HT-29 (cell line): ENCODE data around the gene ZBTB48. TPM values are rescaled to one million over a fixed set of nuclear protein-coding genes. Genes with fewer than 3 reads are reported as not detected.
"Not testable (repeated sequence)": the region's sequence is repeated elsewhere in the genome, so short reads cannot be mapped to it uniquely, and the experiment has no call there.

ENCODE experiments used
- DNase-seq: peaks from one replicate; pipeline ENCODE4 v3.0.0-alpha.2; 2015; ENCODE audit warnings: low spot score
- small RNA-seq: library from RNA; depleted of rRNA; stranded (forward); fragments of <200 nt; gene quantifications from one replicate; pipeline ENCODE3, GENCODE V24; 2014
- total RNA-seq: library from RNA; depleted of rRNA; stranded (reverse); fragments of >200 nt; shearing (Covaris generic); gene quantifications from 2 replicates; pipeline ENCODE4 v1.2.3, GENCODE V29; 2014; rRNA removed

ZBTB48 gene
- total RNA-seq, 1 experiment from 2014 or later = 28.5 TPM

DNA sequence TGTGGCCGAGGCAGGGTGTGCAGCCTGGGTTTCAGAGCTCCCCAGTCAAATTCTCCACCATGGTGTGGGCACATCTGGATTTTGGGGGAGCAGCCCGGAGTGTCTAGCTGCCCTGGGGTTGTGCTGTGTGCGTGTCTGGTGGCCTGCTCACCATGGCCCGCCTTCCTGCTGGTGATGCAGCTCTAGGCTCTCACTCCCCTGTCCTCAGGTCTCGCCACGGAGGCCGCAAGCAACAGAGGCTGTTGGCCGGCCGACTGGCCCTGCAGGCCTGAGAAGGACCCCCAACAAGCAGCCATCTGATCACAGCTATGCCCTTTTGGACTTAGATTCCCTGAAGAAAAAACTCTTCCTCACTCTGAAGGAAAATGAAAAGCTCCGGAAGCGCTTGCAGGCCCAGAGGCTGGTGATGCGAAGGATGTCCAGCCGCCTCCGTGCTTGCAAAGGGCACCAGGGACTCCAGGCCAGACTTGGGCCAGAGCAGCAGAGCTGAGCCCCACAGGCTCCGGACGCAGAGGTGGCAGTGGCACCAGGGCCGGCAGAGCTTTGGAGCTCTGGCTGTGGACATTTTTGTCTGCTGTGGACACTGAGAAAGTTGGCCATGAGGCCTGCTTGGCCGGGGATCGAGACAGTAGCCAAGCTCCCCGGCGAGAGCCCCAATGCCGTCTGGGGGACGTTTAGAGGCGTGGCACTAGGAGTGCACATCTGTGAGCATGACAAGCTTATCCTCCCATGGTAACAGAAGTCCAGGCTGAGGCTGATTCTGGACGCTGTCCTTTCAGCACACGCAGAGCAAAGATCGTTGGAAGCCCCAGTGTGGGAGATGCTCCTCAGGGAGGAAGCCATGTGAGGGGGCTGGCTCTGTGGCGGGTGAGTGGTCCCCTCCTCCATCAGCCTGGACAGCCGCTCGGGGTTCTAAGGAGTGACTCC is 53.1 kb downstream of the ZBTB48 start:
- DNase-seq = no peak

DNA sequence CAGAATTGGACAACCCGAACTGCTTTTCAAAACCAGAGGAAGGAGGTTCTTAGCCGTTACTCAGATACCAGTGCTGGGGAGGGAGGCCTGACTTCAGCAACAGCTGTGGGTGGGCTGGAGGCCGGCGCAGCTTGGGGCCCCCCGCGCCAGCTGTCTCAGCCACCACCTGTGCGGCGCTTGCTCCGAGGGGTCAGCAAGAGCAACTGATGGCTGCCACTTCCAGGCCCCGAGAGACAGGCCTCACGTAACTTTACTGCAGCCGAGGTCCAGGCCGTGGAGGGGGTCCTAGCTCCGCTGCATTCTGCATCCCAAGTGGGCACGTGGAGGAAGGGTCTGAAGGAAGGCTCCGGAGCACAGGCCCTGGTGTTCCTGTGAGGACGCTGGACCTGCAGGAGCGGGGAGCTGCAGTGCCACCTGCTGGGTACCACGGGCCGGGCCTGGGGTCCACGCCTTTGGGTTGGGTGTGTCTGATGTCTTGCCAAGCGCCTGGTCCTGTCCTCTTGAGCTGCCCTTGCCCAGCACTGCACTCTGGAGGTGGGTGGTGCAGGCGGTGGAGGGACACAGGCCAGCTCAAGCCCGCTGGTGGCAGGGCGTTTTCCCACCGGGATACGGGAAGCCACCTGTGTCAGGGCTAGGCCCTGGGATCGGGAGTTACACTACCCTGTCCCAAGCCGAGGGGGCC is 54.7 kb downstream of the ZBTB48 start:
- peak; percentile 45 for DNase-seq

DNA sequence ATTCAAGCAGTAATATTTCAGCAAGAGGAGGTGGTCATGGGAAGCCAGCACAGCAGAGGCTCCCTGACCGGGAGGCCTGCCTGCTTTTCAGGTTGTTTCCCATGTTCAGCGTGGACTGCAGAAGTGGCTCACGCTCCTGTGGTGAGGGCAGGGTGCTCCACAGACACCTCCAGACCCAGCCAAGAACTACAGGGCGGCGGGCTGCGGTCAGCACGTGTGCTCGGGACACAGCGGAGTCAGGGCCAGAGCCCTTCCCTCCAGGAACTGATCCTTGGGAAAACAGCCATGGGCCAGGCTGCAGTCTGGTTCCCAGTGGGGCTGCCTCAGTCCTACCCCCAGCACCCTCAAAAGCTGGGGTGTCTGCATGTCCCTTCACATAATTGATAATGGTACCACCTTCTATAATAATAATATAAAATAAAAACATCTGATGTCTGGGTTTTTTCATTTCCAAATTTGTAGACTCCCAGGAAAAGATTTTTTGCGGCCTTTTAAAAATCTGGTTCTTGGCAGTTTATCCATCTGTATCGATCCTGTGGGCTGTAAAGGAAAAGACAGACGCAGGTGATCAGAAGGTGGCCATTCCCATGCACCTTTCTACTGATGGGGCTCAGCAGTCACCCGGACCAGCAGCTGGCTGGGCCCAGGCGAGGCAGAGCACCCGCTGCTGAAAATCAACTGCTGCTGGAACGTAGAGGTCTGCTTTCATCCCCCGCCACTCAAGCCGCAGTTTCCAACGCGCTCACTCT is 55.5 kb downstream of the ZBTB48 start:
- no peak for DNase-seq

DNA sequence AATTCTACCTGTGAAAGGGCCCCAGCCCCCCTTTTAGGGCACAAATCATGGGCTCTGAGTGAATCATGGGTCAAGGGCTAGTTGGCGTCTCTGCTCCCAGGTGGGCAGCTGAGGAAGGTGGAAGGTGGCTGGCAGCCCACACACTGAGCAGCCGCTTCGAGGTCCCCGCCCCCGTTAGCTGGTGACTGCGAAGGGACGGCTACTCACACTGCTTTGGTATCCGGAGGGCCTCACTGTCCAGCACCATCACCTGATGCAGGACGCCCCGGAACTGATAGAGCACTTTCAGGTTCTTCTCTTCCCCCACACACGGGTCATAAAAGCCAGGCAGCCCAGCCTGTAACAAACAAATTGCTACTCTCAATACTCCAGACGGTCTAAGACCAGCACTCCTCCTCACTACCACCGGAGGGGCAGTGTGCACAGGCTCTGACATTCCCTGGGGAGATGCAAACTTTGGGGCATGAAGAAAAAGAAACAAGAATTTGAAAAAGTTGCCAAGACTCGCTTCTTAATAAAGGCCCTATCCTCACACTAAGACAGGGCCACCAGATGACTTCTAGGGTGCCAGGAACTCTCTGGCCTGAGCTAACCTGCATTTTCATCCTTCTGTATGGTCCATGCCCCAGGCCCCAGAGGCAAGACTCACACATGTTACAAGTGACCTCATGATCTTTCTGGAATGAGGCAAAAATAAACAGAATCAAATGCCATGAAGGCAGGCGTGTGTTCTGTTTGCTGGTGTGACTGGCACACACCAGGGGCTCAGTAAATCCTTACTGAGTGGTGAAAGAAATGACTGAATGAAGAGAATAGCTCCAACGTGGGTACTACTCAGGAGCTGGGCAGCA is 56.3 kb downstream of the ZBTB48 start:
- no peak for DNase-seq

DNA sequence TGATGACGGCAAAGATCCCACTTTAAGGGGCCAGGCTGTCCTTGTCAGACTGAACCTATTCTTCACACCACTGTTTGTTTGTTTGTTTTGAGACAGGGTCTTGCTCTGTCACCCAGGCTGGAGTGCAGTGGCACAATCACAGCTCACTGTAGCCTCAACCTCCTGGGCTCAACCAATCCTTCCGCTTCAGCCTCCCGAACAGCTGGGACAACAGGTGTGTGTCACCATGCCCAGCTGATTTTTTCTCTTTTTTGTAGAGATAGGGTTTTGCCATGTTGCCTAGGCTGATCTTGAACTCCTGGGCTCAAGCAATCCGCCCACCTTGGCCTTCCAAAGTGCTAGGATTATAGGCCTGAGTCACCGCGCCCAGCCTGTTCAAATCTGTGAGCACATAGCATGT is 57.0 kb downstream of the ZBTB48 start:
- not testable (repeated sequence) for DNase-seq

DNA sequence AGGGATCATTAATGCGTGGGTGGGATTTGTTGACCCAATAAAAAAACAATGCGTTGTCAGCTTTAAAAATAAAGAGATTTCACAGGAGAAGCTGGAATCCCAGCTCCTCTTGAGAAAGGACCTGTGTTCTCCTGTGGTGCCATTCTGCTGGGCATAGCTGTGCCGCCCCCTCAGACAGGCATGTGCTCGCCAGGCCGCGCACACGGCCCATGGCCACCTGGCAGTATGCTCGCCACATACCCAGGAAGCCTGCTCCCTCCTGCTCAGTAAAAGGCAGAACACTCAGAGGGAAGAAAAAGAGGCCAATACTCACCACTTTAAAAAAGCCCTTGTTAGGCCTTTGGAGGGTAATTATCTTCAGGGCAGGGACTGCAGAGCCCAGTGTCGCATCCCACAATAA is 58.0 kb downstream of the ZBTB48 start:
- no peak for DNase-seq

DNA sequence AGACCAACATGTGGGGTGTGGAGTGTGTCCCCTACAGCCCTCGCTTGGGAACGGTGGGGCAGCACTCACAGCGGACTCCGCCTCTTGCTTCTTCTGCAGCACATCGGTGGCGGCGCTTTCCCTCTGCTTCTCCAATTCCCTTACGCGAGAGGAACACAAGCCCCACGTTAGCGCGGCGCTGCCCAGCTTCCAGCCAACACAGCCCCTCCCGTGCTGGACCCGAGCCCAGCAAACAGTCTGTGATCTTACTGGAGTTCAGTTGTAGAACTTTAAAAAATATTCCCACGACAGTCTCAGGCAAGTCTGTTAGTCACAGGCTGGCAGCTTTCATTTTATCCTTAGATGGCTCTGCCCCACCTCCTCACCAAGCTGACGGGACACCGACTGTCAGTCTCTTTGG is 58.4 kb downstream of the ZBTB48 start:
- DNase-seq = no peak

Small RNAs within 50 kb of the gene (small RNA-seq; reads per million reads assigned to genes)
- not detected for gene RNU6-731P

Other genes starting within 250 kb of the ZBTB48 start
- gene ACOT7, start 186.2 kb upstream of the ZBTB48 start, total RNA-seq = 31.7 and 33.9 TPM in 2 replicates
- gene HES2, start 160.1 kb upstream of the ZBTB48 start, total RNA-seq = 0.16 TPM in 1 of 2 replicates, not detected in the other
- 1.9 and 5.2 TPM in 2 replicates for gene ESPN, start 155.2 kb upstream of the ZBTB48 start, total RNA-seq
- gene TNFRSF25, start 113.8 kb upstream of the ZBTB48 start, total RNA-seq = 9.7 and 15.0 TPM in 2 replicates
- 12.5 and 14.6 TPM in 2 replicates for gene PLEKHG5, start 88.3 kb upstream of the ZBTB48 start, total RNA-seq
- gene NOL9, start 25.5 kb upstream of the ZBTB48 start, total RNA-seq = 21.0 and 23.7 TPM in 2 replicates
- not detected in 2 replicates for gene TAS1R1, start 24.7 kb upstream of the ZBTB48 start, total RNA-seq
- gene KLHL21, start 22.9 kb downstream of the ZBTB48 start, total RNA-seq = 52.0 and 52.1 TPM in 2 replicates
- gene PHF13, start 33.7 kb downstream of the ZBTB48 start, total RNA-seq = 8.8 and 11.5 TPM in 2 replicates
- 19.6 and 22.7 TPM in 2 replicates for gene THAP3, start 44.9 kb downstream of the ZBTB48 start, total RNA-seq
- gene DNAJC11, start 121.8 kb downstream of the ZBTB48 start, total RNA-seq = 48.2 and 64.3 TPM in 2 replicates
- gene CAMTA1, start 205.5 kb downstream of the ZBTB48 start, total RNA-seq = 38.6 and 62.2 TPM in 2 replicates